Neural cell (in vitro differentiated cells): ENCODE measurements around the gene ICE2. TPM values are rescaled to one million over a fixed set of nuclear protein-coding genes. Genes with fewer than 3 reads are reported as not detected.

ENCODE experiments used
- H2AFZ ChIP-seq: fragments of 200-600, 300-800 bp; sonication (generic), shearing (Covaris generic); 2 replicates; pipeline ENCODE4 v1.6.0; 2014; ENCODE audit warnings: low read depth, mild to moderate bottlenecking, antibody characterized with exemption, low read length, moderate library complexity
- H3F3A ChIP-seq: fragments of 200-600 bp; shearing (Covaris generic); 2 replicates; pipeline ENCODE4 v1.6.1; 2016; ENCODE audit warnings: mild to moderate bottlenecking, moderate library complexity, mixed read lengths, antibody characterized with exemption, low read length; ENCODE audit not compliant: insufficient read depth, poor library complexity, severe bottlenecking
- H3K27ac ChIP-seq: fragments of 200-600, 300-800 bp; sonication (generic), shearing (Covaris generic); 2 replicates; pipeline ENCODE4 v1.5.1; 2014; ENCODE audit warnings: mild to moderate bottlenecking, low read length, moderate library complexity
- H3K27me3 ChIP-seq: fragments of 300-800, 200-600 bp; sonication (generic), shearing (Covaris generic); 2 replicates; pipeline ENCODE4 v1.6.0; 2014; ENCODE audit warnings: mild to moderate bottlenecking, low read depth, low read length, moderate library complexity; ENCODE audit not compliant: insufficient read depth
- H3K36me3 ChIP-seq: fragments of 300-800, 200-600 bp; sonication (generic), shearing (Covaris generic); 2 replicates; pipeline ENCODE4 v1.5.1; 2014; ENCODE audit warnings: mild to moderate bottlenecking, antibody characterized with exemption, low read length, moderate library complexity; ENCODE audit not compliant: insufficient read depth
- H3K4me2 ChIP-seq: fragments of 300-800, 200-600 bp; sonication (generic), shearing (Covaris generic); 2 replicates; pipeline ENCODE4 v1.6.0; 2014; ENCODE audit warnings: mild to moderate bottlenecking, low read length
- H3K4me3 ChIP-seq: fragments of 300-800, 200-600 bp; sonication (generic), shearing (Covaris generic); 2 replicates; pipeline ENCODE4 v1.5.1; 2014; ENCODE audit warnings: mild to moderate bottlenecking, low read length, moderate library complexity
- H3K79me2 ChIP-seq: fragments of 200-600 bp; shearing (Covaris generic); replicated peaks from 2 replicates; pipeline ENCODE4 v1.6.0; 2014; ENCODE audit warnings: mild to moderate bottlenecking, low read length, moderate library complexity; ENCODE audit not compliant: insufficient read depth
- H3K9ac ChIP-seq: fragments of 300-800, 200-600 bp; sonication (generic), shearing (Covaris generic); 2 replicates; pipeline ENCODE4 v1.6.1; 2016; ENCODE audit warnings: mild to moderate bottlenecking, low read length, mixed read lengths
- H3K9me2 ChIP-seq: fragments of 200-600 bp; shearing (Covaris generic); 2 replicates; pipeline ENCODE4 v1.6.1; 2016; ENCODE audit warnings: mild to moderate bottlenecking, low read length, mixed read lengths; ENCODE audit not compliant: insufficient read depth
- H3K9me3 ChIP-seq: fragments of 200-600, 300-800 bp; sonication (generic), shearing (Covaris generic); 2 replicates; pipeline ENCODE4 v1.6.1; 2016; ENCODE audit warnings: mild to moderate bottlenecking, mixed run types, low read length, moderate library complexity, mixed read lengths
- H4K20me1 ChIP-seq: fragments of 200-600 bp; shearing (Covaris generic); 2 replicates; pipeline ENCODE4 v1.6.1; 2016; ENCODE audit warnings: mild to moderate bottlenecking, mixed run types; ENCODE audit not compliant: insufficient read depth
- EP300 ChIP-seq: fragments of 450-650 bp; conservative IDR thresholded peaks from 2 replicates; pipeline ENCODE4 v1.6.1; 2014; ENCODE audit warnings: antibody characterized with exemption, mild to moderate bottlenecking, moderate library complexity; ENCODE audit not compliant: poor library complexity, severe bottlenecking
- EZH2 ChIP-seq: fragments of 200-600, 300-800 bp; shearing (Covaris generic), sonication (generic); IDR thresholded peaks from 2 replicates; pipeline ENCODE4 v1.6.1; 2014; ENCODE audit warnings: antibody characterized with exemption, low read length, borderline replicate concordance, mild to moderate bottlenecking; ENCODE audit not compliant: insufficient read depth, poor library complexity, severe bottlenecking
- MXI1 ChIP-seq: fragments of 450-650 bp; conservative IDR thresholded peaks from 2 replicates; pipeline ENCODE4 v1.6.1; 2014; ENCODE audit warnings: antibody characterized with exemption, mild to moderate bottlenecking; ENCODE audit not compliant: poor library complexity, severe bottlenecking
- POLR2AphosphoS5 ChIP-seq: IDR thresholded peaks from 2 replicates; pipeline ENCODE4 v1.6.1; 2012
- RAD21 ChIP-seq: fragments of 450-650 bp; conservative IDR thresholded peaks from 2 replicates; pipeline ENCODE4 v1.6.1; 2014; ENCODE audit warnings: antibody characterized with exemption, mild to moderate bottlenecking, moderate library complexity
- SMC3 ChIP-seq: fragments of 450-650 bp; conservative IDR thresholded peaks from 2 replicates; pipeline ENCODE4 v1.6.1; 2014; ENCODE audit warnings: antibody characterized with exemption, mild to moderate bottlenecking, moderate library complexity; ENCODE audit not compliant: poor library complexity
- TAF1 ChIP-seq: IDR thresholded peaks from 2 replicates; pipeline ENCODE4 v1.6.1; 2012; ENCODE audit warnings: low read depth
- polyA plus RNA-seq: library from polyadenylated mRNA; depleted of rRNA; stranded (reverse); fragments of >200 nt; gene quantifications from 2 replicates; pipeline ENCODE4 v1.2.3, GENCODE V29; 2014
- TF ChIP-seq, protein P1 (sequence below): IDR thresholded peaks from 2 replicates; pipeline ENCODE4 v1.6.1; 2012; ENCODE audit warnings: borderline replicate concordance
- TF ChIP-seq, protein P2 (sequence below): fragments of 450-650 bp; IDR thresholded peaks from 2 replicates; pipeline ENCODE4 v1.5.1; 2014; ENCODE audit warnings: antibody characterized with exemption, mild to moderate bottlenecking, moderate library complexity; ENCODE audit not compliant: poor library complexity, severe bottlenecking

Gene ICE2
- polyA plus RNA-seq, 1 donor from 2014 or later, result 34.0 TPM

GRCh38 chr15:60382773-60383674, 95.9 kb downstream of the ICE2 start:
- H3K4me2 ChIP-seq, result no peak overlapping the region
- H2AFZ ChIP-seq, result no peak overlapping the region
- TF ChIP-seq, protein P1, sequence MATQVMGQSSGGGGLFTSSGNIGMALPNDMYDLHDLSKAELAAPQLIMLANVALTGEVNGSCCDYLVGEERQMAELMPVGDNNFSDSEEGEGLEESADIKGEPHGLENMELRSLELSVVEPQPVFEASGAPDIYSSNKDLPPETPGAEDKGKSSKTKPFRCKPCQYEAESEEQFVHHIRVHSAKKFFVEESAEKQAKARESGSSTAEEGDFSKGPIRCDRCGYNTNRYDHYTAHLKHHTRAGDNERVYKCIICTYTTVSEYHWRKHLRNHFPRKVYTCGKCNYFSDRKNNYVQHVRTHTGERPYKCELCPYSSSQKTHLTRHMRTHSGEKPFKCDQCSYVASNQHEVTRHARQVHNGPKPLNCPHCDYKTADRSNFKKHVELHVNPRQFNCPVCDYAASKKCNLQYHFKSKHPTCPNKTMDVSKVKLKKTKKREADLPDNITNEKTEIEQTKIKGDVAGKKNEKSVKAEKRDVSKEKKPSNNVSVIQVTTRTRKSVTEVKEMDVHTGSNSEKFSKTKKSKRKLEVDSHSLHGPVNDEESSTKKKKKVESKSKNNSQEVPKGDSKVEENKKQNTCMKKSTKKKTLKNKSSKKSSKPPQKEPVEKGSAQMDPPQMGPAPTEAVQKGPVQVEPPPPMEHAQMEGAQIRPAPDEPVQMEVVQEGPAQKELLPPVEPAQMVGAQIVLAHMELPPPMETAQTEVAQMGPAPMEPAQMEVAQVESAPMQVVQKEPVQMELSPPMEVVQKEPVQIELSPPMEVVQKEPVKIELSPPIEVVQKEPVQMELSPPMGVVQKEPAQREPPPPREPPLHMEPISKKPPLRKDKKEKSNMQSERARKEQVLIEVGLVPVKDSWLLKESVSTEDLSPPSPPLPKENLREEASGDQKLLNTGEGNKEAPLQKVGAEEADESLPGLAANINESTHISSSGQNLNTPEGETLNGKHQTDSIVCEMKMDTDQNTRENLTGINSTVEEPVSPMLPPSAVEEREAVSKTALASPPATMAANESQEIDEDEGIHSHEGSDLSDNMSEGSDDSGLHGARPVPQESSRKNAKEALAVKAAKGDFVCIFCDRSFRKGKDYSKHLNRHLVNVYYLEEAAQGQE, result no peak
- TF ChIP-seq POLR2AphosphoS5 (no peak), TAF1 (no peak), EP300 (no peak), RAD21 (no peak), SMC3 (no peak), MXI1 (no peak), EZH2 (no peak)
- TF ChIP-seq, protein P2, sequence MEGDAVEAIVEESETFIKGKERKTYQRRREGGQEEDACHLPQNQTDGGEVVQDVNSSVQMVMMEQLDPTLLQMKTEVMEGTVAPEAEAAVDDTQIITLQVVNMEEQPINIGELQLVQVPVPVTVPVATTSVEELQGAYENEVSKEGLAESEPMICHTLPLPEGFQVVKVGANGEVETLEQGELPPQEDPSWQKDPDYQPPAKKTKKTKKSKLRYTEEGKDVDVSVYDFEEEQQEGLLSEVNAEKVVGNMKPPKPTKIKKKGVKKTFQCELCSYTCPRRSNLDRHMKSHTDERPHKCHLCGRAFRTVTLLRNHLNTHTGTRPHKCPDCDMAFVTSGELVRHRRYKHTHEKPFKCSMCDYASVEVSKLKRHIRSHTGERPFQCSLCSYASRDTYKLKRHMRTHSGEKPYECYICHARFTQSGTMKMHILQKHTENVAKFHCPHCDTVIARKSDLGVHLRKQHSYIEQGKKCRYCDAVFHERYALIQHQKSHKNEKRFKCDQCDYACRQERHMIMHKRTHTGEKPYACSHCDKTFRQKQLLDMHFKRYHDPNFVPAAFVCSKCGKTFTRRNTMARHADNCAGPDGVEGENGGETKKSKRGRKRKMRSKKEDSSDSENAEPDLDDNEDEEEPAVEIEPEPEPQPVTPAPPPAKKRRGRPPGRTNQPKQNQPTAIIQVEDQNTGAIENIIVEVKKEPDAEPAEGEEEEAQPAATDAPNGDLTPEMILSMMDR, result no peak
- no peaks in the 10 kb centered on the region for H3K27me3 ChIP-seq
- no peaks in the 10 kb centered on the region for H3K36me3 ChIP-seq
- H3K9me3 ChIP-seq, result no peaks in the 10 kb centered on the region
- H4K20me1 ChIP-seq, result no peaks in the 10 kb centered on the region
- no peaks in the 10 kb centered on the region for H3K79me2 ChIP-seq
- no peaks in the 10 kb centered on the region for H3F3A ChIP-seq
- H3K9me2 ChIP-seq, result no peaks in the 10 kb centered on the region
- H3K4me3 ChIP-seq, result no peak overlapping the region
- no peak overlapping the region for H3K9ac ChIP-seq
- no peak overlapping the region for H3K27ac ChIP-seq

DNA sequence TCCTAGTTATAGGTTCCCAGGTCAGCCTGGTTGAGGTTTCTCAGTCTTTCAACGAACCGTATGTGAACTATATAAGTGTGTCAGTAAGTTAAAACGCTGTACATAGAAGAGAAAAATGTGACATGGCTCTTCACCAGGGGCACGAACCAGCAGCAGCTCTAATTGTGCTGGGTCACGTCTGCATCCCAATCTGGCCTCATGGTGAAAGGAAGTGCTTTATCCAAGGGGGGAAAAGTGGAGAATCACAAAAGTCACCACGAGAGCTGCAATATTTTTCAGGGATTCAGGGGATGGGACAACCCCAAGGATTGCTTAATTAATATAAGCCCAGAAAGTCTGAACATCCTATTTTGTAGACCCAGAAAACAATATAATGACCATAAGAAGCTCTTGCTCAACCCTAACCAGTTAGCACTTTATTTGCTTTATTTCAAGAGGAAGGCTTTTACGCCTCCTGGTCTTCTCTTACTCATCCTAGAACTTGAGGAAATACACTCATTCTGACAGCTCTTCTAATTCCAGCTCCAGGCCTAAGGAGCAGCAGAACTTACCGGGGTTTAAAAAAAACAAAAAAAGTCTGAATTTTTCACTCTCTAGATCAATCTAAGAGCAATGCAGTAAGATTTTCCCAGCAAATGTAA, 97.7 kb downstream of the ICE2 start:
- H3K27ac ChIP-seq, result no peak overlapping the region
- H3K9me3 ChIP-seq, result no peaks in the 10 kb centered on the region
- no peaks in the 10 kb centered on the region for H3K9me2 ChIP-seq
- no peak overlapping the region for H2AFZ ChIP-seq
- no peaks in the 10 kb centered on the region for H3F3A ChIP-seq
- H3K4me2 ChIP-seq, result no peak overlapping the region
- H4K20me1 ChIP-seq, result no peaks in the 10 kb centered on the region
- H3K27me3 ChIP-seq, result no peaks in the 10 kb centered on the region
- H3K79me2 ChIP-seq, result no peaks in the 10 kb centered on the region
- no peaks in the 10 kb centered on the region for H3K36me3 ChIP-seq
- TF ChIP-seq TAF1 (no peak), POLR2AphosphoS5 (no peak)
- TF ChIP-seq, protein P2, result no peak
- TF ChIP-seq, protein P1, result no peak
- no peak overlapping the region for H3K9ac ChIP-seq
- H3K4me3 ChIP-seq, result no peak overlapping the region
